Measurements from ENCODE around the gene KCTD20. TPM values are rescaled to one million over a fixed set of nuclear protein-coding genes. Genes with fewer than 3 reads are reported as not detected.

Gene KCTD20
- polyA plus RNA-seq, 1 donor = 32.1 TPM

DNA sequence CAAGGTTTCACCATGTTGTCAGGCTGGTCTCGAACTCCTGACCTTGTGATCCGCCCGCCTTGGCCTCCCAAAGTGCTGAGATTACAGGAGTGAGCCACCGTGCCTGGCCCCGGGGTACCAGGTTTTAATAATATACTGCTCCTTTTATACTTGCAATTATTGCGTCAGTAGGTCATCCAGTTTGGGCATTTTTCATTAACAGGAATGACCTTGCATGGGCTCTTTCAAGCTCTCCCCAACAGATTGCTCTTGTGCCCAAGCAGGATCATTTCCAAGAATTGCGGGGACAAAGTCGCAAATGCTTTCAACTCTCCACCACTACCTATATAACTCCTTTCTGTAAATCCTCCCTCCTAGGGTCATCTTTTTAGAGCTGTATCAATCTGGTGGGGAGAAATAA is 80.7 kb downstream of the KCTD20 start:
- H3K36me3 ChIP-seq (ENCODE audit: control insufficient read depth, insufficient read depth, low read length) = peaks cover 48% of the 10 kb centered on the region
- WGBS (ENCODE audit: insufficient coverage, low lambda C conversion rate) = no CpG with 5 or more reads among the region's 8 CpGs
- no peak overlapping the region for H3K4me3 ChIP-seq (ENCODE audit: low read length)
- no peaks in the 10 kb centered on the region for H3K27me3 ChIP-seq (ENCODE audit: control insufficient read depth, insufficient read depth, low read length)
- DNase-seq = no peak
- no peaks in the 10 kb centered on the region for H3K4me1 ChIP-seq (ENCODE audit: control insufficient read depth, insufficient read depth, low read length)
- no peaks in the 10 kb centered on the region for H3K9me3 ChIP-seq (ENCODE audit: control insufficient read depth, low read depth, low read length)
- no peak overlapping the region for H3K27ac ChIP-seq (ENCODE audit: low read length)

DNA sequence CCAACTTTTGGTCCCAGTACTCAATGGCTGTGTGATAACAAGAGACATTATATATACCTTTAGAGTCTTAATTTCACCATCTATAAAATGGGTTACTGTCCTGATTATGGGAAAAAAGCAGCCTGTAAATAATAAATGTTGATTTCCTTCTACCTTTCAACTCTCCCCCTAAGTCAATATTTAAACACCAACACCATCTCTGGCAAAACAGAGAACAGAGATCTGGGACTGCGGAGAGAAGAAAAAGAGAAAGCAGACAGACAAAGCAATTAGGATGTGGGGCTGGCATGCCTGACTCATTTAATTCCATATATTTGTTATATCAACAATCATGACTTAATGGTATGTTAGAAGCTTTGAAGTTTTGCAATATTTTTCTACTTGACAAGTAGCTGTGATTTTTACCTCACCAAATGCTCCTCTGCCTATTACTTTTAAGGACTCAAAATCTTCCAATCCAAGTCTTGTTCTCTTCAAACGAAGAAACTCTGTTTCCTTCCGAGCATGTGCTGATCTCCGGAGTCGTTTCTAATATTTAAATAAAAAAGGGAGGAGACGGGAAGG is 81.2 kb downstream of the KCTD20 start:
- Histone ChIP-seq H3K9me3 (ENCODE audit: control insufficient read depth, low read depth, low read length) (no peaks in the 10 kb centered on the region), H3K27me3 (ENCODE audit: control insufficient read depth, insufficient read depth, low read length) (no peaks in the 10 kb centered on the region), H3K36me3 (ENCODE audit: control insufficient read depth, insufficient read depth, low read length) (peaks cover 46% of the 10 kb centered on the region), H3K27ac (ENCODE audit: low read length) (no peak overlapping the region), H3K4me3 (ENCODE audit: low read length) (no peak overlapping the region), H3K4me1 (ENCODE audit: control insufficient read depth, insufficient read depth, low read length) (no peaks in the 10 kb centered on the region)
- DNase-seq = no peak
- 92% methylated on average over 4 of the region's 6 CpGs for WGBS (ENCODE audit: insufficient coverage, low lambda C conversion rate)

DNA sequence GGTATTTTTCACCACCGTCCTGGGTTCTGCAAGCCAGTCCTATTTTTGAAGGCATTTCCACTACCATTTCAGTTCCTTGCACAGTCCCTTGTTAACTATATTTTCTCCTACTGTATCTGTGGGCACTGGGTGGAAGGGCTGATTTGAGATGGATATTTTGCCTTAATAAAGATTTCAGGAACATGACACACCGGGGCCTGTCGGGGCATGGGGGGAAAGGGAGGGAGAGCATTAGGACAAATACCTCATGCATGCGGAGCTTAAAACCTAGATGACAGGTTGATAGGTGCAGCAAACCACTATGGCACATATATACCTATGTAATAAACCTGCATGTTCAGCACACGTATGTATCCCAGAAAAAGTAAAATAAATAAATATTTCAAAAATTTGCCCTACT is 82.1 kb downstream of the KCTD20 start:
- H3K4me3 ChIP-seq (ENCODE audit: low read length) = no peak overlapping the region
- H3K9me3 ChIP-seq (ENCODE audit: control insufficient read depth, low read depth, low read length) = no peaks in the 10 kb centered on the region
- no peak overlapping the region for H3K27ac ChIP-seq (ENCODE audit: low read length)
- no peak for DNase-seq
- 100% methylated on average over 2 of the region's 5 CpGs for WGBS (ENCODE audit: insufficient coverage, low lambda C conversion rate)
- H3K4me1 ChIP-seq (ENCODE audit: control insufficient read depth, insufficient read depth, low read length) = no peaks in the 10 kb centered on the region
- peaks cover 46% of the 10 kb centered on the region for H3K36me3 ChIP-seq (ENCODE audit: control insufficient read depth, insufficient read depth, low read length)
- no peaks in the 10 kb centered on the region for H3K27me3 ChIP-seq (ENCODE audit: control insufficient read depth, insufficient read depth, low read length)

DNA sequence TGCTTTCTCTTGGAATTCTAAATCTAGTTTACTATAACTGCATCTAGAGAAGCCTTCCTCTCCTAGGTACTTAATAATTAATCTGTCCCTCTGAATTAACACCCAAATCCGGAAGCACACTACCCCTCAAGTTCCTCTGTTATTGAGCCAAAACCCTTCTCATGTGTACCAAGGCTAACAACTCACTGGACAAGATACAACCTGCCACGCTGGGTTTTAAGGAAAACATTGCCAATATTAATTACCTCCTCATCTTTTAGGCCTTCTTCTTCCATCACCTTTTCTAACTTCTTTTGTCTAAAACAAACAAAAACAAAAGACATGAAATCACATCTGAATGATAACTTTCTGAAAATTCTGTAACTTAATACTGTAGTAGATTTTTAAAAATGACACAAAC is 82.5 kb downstream of the KCTD20 start:
- no peak for DNase-seq
- H3K27ac ChIP-seq (ENCODE audit: low read length) = no peak overlapping the region
- no peaks in the 10 kb centered on the region for H3K27me3 ChIP-seq (ENCODE audit: control insufficient read depth, insufficient read depth, low read length)
- no peaks in the 10 kb centered on the region for H3K4me1 ChIP-seq (ENCODE audit: control insufficient read depth, insufficient read depth, low read length)
- 100% methylated on average over 1 of the region's 2 CpGs for WGBS (ENCODE audit: insufficient coverage, low lambda C conversion rate)
- no peaks in the 10 kb centered on the region for H3K9me3 ChIP-seq (ENCODE audit: control insufficient read depth, low read depth, low read length)
- H3K36me3 ChIP-seq (ENCODE audit: control insufficient read depth, insufficient read depth, low read length) = peaks cover 45% of the 10 kb centered on the region
- H3K4me3 ChIP-seq (ENCODE audit: low read length) = no peak overlapping the region

DNA sequence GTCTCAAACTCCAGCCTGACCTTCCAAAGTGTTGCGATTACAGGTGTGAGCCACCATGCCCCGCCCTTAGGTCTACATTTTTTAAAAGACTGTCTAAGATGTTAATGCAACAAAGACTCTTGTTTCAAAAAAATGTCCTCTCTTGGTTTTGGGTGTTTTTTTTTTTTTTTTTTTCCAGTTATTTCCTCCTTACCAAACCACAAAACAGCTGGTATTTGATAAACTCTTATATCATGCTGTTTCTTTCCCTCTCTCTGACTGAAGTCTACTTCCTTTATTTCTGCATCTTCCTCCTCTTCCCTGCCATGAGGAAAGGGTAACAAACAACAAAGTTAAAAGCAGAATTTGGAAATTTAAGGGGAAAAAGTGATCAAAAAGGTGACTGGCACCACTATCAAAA is 83.3 kb downstream of the KCTD20 start:
- no CpG with 5 or more reads among the region's 2 CpGs for WGBS (ENCODE audit: insufficient coverage, low lambda C conversion rate)
- Histone ChIP-seq H3K27me3 (ENCODE audit: control insufficient read depth, insufficient read depth, low read length) (no peaks in the 10 kb centered on the region), H3K9me3 (ENCODE audit: control insufficient read depth, low read depth, low read length) (no peaks in the 10 kb centered on the region), H3K27ac (ENCODE audit: low read length) (no peak overlapping the region), H3K4me1 (ENCODE audit: control insufficient read depth, insufficient read depth, low read length) (no peaks in the 10 kb centered on the region), H3K4me3 (ENCODE audit: low read length) (no peak overlapping the region), H3K36me3 (ENCODE audit: control insufficient read depth, insufficient read depth, low read length) (peaks cover 41% of the 10 kb centered on the region)
- no peak for DNase-seq

DNA sequence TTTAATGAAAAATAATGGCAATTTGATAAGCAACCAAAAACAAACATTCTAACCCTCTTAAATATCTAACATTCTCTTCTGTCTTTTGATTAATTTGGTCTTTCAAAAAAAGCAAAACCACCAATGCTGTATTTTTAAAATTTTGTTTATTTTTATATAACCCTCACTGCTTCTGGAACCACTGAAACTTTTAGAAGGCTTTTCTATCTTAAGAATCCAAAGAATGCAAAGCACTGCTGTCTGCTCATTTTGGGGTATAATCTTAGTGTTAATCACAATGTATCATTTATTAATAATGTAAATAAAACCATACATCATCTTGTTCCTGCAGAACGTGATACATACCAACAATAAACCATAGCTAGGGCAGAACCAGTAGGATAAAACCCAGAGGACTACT is 90.5 kb downstream of the KCTD20 start:
- H3K27ac ChIP-seq (ENCODE audit: low read length) = no peak overlapping the region
- H3K9me3 ChIP-seq (ENCODE audit: control insufficient read depth, low read depth, low read length) = no peaks in the 10 kb centered on the region
- H3K4me1 ChIP-seq (ENCODE audit: control insufficient read depth, insufficient read depth, low read length) = no peaks in the 10 kb centered on the region
- DNase-seq = no peak
- no CpG with 5 or more reads among the region's 1 CpG for WGBS (ENCODE audit: insufficient coverage, low lambda C conversion rate)
- no peaks in the 10 kb centered on the region for H3K27me3 ChIP-seq (ENCODE audit: control insufficient read depth, insufficient read depth, low read length)
- H3K36me3 ChIP-seq (ENCODE audit: control insufficient read depth, insufficient read depth, low read length) = peaks cover 27% of the 10 kb centered on the region
- H3K4me3 ChIP-seq (ENCODE audit: low read length) = no peak overlapping the region

DNA sequence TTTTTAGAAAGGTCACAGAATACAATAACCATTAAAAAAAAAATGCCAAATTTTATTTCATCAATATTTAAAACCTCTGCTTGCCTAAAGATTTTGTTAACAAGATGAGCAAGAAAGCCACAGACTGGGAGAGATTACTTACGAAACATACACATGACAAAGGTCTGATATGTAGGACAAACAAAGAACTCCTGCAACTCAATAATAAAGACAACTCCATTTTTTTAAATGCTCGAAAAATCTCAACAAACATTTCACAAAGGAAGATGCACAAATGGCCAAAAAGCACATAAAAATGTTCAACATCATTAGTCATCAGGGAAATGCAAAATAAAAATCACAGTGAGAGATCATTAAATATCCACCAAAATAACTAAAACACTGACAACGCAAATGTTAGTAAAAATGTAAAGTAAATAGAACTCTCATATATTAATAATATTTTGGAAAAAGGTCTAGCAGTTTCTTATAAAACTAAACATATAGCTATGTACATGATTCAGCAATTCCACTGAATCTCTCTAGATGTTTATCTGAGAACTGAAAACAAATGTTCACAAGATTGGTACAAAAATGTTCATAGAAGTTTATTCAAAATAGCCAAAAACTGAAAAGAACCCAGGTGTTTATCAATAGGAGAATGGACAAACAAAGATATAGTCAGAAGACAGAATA is 94.2 kb downstream of the KCTD20 start:
- Histone ChIP-seq H3K36me3 (ENCODE audit: control insufficient read depth, insufficient read depth, low read length) (peaks cover 33% of the 10 kb centered on the region), H3K9me3 (ENCODE audit: control insufficient read depth, low read depth, low read length) (no peaks in the 10 kb centered on the region), H3K4me1 (ENCODE audit: control insufficient read depth, insufficient read depth, low read length) (no peaks in the 10 kb centered on the region), H3K27ac (ENCODE audit: low read length) (no peak overlapping the region), H3K27me3 (ENCODE audit: control insufficient read depth, insufficient read depth, low read length) (no peaks in the 10 kb centered on the region), H3K4me3 (ENCODE audit: low read length) (no peak overlapping the region)
- 71% methylated on average over 1 of the region's 3 CpGs for WGBS (ENCODE audit: insufficient coverage, low lambda C conversion rate)
- DNase-seq = no peak

DNA sequence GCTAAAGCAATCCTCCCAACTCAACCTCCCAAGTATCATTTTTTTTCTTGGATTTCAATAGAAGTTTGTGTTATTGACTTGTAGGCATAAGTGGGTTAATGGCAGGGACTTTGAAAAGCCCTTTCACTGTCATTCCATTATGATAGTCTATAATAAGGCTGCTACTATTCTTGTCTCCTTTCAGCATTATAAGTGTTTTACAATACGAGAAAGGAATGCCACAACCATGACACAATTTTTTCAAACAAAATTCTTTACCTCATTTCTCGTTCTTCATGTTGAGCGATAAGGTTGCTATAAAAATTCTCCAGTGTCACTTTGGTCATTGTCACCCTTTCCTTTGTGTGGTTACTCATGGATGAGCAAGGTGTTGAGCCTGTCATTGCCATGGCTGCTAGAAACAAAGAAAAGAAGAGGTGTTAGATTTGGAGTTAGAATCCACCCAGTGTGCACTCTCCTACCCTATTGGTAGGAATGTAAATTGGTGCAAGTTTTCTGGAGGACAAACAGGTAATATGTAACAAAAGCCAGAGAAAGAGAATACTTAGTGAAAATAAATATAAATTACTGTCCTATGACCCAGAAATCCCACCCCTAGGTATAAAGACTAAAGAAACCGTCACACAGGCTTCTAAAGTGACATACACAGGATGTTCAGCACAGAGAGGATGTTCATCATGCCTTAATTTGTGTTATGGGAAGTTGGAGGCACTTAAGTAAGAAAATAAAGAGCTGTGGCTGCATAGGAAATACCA is 97.2 kb downstream of the KCTD20 start:
- H3K4me1 ChIP-seq (ENCODE audit: control insufficient read depth, insufficient read depth, low read length) = peaks cover 8% of the 10 kb centered on the region

More for the DNA sequence above, 97.2 kb downstream of the KCTD20 start:
- DNase-seq = no peak
- no peak overlapping the region for H3K4me3 ChIP-seq (ENCODE audit: low read length)
- H3K27me3 ChIP-seq (ENCODE audit: control insufficient read depth, insufficient read depth, low read length) = no peaks in the 10 kb centered on the region
- peaks cover 27% of the 10 kb centered on the region for H3K36me3 ChIP-seq (ENCODE audit: control insufficient read depth, insufficient read depth, low read length)
- WGBS (ENCODE audit: insufficient coverage, low lambda C conversion rate) = no CpG with 5 or more reads among the region's 4 CpGs
- no peaks in the 10 kb centered on the region for H3K9me3 ChIP-seq (ENCODE audit: control insufficient read depth, low read depth, low read length)
- no peak overlapping the region for H3K27ac ChIP-seq (ENCODE audit: low read length)

Other genes starting within 250 kb of the KCTD20 start
- 52.3 TPM for gene BRPF3, start 246.3 kb upstream of the KCTD20 start, polyA plus RNA-seq
- gene PNPLA1, start 172.9 kb upstream of the KCTD20 start, polyA plus RNA-seq = 3.3 TPM
- gene BNIP5, start 106.1 kb upstream of the KCTD20 start, polyA plus RNA-seq = 11.2 TPM
- 9.3 TPM for gene ETV7, start 55.3 kb upstream of the KCTD20 start, polyA plus RNA-seq
- 0.24 TPM for gene PXT1, start 146 bp upstream of the KCTD20 start, polyA plus RNA-seq
- 43.3 TPM for gene STK38, start 104.5 kb downstream of the KCTD20 start, polyA plus RNA-seq
- gene SRSF3, start 151.4 kb downstream of the KCTD20 start, polyA plus RNA-seq = 438 TPM
- gene CDKN1A, start 235.7 kb downstream of the KCTD20 start, polyA plus RNA-seq = 183 TPM